8988T (cell line): Measurements from ENCODE around the gene IL2RA.
"Not testable (repeated sequence)": the region's sequence is repeated elsewhere in the genome, so short reads cannot be mapped to it uniquely, and the experiment has no call there.

Source experiments
- DNase-seq: peaks from one replicate; pipeline ENCODE4 v3.0.0; 2011

Gene IL2RA

DNA sequence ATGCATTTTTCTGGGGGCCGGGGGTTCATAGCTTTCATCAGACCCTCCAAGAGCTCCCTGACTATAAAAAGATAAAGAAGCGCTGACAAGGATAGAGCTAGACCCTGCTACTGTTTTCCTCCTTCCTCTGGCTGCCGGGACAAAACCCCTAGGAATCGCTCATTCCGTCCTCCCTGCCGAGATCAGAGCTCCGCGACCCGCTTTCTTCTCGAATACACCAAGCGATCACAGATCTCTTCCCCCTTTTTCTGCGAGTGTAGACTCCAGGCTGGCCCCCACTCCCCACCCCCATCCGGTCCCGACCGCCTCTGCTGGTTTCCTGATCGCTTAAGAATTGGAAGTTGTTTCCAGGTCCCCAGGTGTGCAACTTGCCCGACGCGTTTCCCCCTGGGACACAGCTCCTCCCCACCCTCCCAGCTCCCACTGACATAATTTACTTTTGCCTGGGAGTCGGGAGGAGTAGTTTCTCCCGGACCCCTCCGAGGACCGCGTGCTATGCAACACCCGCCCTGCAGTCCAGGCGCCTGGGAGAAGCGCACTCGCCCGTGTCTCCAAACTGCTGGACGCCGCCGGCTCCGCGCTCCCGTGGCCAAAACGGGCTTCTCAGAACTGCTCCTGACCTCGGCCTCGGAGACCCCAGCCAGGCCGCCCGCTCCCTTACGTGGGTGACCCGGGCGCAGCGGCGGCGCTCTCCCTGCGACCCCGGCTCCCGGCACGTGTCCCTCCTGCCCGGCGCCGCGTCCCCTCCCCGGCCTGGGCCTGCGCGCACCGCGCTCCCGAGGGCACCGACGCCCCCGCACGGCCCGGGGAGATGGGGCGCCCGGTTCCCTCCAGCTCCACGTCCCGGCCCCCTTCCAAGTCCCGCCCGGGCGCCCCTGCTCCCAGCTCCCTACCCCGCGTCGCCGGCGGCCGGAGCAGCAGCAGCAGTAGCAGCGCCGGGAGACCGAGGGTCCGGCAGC lies 85.4 kb downstream of the IL2RA start:
- peak; percentile 43 for DNase-seq

DNA sequence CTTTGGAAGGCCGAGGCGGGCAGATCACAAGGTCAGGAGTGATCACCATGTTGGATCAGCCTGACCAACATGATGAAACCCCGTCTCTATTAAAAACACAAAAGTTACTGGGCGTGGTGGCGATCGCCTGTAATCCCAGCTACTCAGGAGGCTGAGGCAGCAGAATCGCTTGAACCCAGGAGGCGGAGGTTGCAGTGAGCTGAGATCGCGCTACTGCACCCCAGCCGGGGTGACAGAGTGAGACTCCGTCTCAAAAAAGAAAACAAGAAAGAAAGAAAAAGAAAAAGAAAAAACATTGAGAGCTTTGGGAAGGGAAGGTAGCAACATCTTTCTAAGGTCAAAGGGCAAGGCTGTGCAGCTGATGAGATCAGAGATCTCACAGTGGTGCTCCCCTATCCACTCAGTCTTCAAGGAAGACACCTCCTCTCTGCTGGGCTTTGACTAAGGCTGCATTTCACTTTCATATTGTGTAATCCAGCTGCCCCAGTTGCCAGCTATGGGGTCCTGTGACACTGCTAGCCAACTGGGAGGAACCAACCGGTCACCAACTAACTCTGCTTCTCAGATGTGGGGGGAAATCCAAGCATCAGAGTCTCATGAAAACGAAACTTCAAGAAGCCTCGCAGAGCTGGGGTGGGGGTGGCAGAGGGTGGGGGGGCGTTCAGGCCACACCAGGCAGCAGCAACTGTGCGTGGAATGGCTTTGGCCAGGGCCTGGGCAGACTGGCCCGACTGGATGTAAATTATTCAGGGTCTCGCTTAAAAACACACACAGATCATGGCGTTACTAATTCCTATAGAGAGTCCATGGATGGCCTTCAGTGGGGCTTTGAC lies 86.3 kb downstream of the IL2RA start:
- no peak for DNase-seq

DNA sequence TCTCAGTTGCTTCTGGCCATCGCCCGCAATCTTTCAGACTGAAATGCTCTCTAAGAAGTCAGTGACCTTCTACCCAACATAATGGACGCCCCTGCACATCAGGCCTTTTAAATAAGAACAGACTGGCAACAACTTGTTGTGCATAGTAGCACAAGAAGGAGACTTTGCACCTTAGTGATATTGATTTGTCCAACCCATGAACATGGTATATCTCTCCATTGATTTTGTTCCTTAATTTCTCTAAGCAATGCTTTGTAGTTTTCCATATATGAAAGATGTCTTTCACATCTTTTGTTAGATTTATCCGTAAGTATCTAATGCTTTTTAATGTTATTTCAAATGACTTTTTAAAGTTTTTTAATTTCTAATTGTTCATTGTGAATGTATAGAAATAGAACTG lies 89.1 kb downstream of the IL2RA start:
- no peak for DNase-seq

DNA sequence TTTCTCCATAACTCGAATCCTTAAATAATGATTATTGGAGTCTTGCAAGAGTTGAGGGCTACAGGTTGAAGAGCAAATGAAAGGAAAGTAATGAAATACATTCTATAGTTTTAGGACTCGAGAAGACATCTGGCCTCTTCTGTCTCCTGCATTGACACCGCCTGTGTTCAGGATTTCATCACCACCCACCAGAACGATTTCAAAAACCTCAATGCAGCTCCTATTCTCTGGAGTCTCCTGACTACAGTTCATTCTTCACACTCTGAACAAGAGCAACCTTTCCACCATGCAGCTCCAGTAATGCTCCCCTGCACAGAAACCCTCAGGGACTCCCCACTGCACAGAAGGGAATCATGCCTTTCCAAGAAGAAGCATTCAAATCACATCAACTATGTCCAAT lies 90.3 kb downstream of the IL2RA start:
- no peak for DNase-seq

- no peak for DNase-seq
Measured at GRCh38 chr10:5971315-5971832, 90.8 kb downstream of the IL2RA start.

DNA sequence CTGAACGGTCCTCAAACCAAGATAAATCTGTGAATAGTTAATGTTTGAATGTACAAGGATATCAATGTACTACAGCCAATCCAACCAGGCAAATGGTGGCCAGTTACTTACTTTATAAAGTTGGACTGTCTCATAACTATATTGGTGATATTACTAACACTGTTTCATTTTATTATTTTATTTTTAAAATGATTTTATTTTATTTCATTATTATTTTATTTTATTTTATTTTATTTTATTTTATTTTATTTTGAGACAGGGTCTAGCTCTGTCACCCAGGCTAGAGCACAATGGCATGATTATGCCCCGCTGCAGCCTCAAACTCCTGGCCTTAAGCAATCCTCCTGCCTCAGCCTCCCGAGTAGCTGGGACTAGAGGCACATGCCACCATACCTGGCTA lies 91.6 kb downstream of the IL2RA start:
- no peak for DNase-seq

DNA sequence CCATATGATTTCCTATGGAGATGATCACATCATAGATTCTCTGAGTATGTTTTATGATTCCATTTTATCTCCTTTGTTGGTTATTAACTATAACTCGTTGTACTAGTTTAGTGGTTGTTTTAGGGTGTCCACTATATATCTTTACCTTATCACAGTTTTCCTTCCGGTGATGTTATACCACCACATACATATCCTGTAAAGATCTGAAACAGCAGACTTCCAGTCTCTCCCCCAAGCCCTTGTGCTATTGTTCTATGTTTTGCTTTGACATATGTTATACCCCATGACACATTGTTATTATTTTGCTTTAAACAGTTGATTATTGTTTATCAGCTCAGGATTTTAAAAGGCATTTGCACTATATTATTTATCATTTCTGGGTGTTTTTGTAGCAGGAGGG lies 92.1 kb downstream of the IL2RA start:
- DNase-seq: no peak

GRCh38 chr10:5968681-5969453 lies 93.3 kb downstream of the IL2RA start:
- no peak for DNase-seq

DNA sequence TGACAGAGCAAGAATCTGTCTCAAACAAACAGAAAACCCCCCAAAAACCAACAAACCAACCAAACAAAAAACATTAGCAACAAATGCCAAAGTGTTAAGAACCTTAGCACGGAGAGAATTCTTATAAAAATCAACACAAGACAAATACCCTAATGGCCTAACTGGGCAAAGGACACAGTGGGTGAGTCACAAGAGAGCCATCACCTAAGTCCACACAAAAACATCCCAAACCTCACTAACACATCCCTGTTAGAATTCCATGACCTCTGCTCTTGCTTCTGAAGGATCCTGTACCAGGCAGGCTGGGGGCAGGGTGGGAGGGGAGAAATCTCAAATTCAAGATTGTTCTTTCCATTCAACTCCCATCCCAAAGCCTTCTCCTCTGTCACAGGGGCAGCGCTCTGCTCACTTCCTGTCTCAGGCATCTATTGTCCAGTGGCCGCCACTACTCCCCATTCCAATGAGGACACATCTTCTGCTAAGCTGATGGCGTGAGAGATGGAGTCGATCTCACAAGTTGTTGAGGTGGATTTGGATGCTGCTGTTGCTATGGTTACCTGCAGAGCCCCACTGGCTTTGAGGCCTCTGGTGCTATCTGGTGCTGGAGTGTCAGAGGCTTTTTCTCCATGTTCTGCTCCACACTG lies 94.0 kb downstream of the IL2RA start:
- no peak for DNase-seq

DNA sequence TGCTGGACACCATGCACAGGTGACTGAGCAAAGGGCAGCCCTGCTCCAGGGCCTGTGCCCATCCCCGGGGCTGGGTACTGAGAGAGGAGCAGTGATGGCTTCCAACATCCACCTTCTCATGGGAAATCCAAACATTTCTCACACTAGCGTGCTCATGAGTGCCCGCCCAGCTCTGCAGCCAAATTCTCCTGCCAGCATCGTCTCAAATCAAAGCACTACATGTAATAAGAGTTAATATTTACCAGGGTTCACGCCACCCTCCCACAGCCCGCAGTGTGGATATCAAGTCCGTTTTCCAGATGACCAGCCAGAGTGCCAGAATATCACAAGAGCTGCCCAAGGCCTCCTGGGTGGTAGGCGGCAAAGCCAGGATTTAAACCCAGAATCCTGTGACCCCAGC lies 96.9 kb downstream of the IL2RA start:
- DNase-seq: no peak

DNA sequence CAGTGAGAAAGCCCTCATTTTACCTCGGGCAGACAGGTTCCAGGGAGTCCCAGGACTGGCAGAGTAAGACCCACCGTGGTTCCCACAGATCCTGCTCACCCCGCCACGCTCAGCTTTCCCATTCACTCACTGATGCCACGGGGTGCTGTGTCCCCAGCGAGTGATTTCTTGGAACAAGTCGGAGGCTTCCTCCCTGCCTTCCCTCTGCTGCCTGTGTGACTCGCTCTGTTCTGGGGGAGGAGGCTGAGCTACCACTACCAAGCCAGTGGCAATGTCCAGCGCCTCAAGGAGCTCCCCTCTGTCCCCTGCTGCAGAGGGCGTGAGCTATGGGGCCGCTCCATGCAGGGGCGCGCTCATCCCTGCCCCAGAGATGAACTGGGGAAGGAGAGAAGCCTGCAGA lies 97.4 kb downstream of the IL2RA start:
- no peak for DNase-seq

- DNase-seq: no peak
Measured at GRCh38 chr10:5963591-5963990, 98.6 kb downstream of the IL2RA start.

- no peak for DNase-seq
Measured at GRCh38 chr10:5963071-5963470, 99.1 kb downstream of the IL2RA start.

- not testable (repeated sequence) for DNase-seq
Measured at GRCh38 chr10:5962358-5962940, 99.7 kb downstream of the IL2RA start.

GRCh38 chr10:5961405-5962100 lies 100.6 kb downstream of the IL2RA start:
- DNase-seq: no peak

GRCh38 chr10:5960973-5961275 lies 101.2 kb downstream of the IL2RA start:
- DNase-seq: not testable (repeated sequence)
